HL-60 (cell line): Measurements from ENCODE around the gene SHLD1.
A peak's percentile ranks its signal among the peaks of the same experiment; 100 is the strongest.

Experiments used
- DNase-seq, 2 experiments: peaks; one replicate each; pipeline ENCODE4 v3.0.0-alpha.2; 2010 to 2020; ENCODE audit warnings: low read depth in 1 of 2, low spot score in 1 of 2
- H3K27ac ChIP-seq: fragments of 250-450 bp; sonication (Bioruptor Pico); replicated peaks from 2 replicates; pipeline ENCODE4 v1.5.1; 2020; ENCODE audit warnings: mild to moderate bottlenecking, moderate library complexity
- H3K27me3 ChIP-seq: fragments of 250-450 bp; sonication (Bioruptor Pico); 2 replicates; pipeline ENCODE4 v1.5.1; 2021; ENCODE audit warnings: mild to moderate bottlenecking, moderate library complexity; ENCODE audit not compliant: insufficient read depth, poor library complexity, severe bottlenecking
- H3K4me3 ChIP-seq: replicated peaks from 2 replicates; pipeline ENCODE4 v1.5.1; 2011; ENCODE audit warnings: mild to moderate bottlenecking, control low read depth, low read length; ENCODE audit not compliant: insufficient read depth
- GABPA ChIP-seq: IDR thresholded peaks from 2 replicates; pipeline ENCODE4 v1.6.1; 2012; ENCODE audit warnings: low read depth
- POLR2AphosphoS5 ChIP-seq: IDR thresholded peaks from 2 replicates; pipeline ENCODE4 v1.6.1; 2012; ENCODE audit warnings: low read depth
- REST ChIP-seq: IDR thresholded peaks from 2 replicates; pipeline ENCODE4 v1.6.1; 2012; ENCODE audit warnings: low read depth; ENCODE audit not compliant: insufficient replicate concordance
- SPI1 ChIP-seq: IDR thresholded peaks from 2 replicates; pipeline ENCODE4 v1.6.1; 2012; ENCODE audit warnings: low read depth, mild to moderate bottlenecking, borderline replicate concordance
- TF ChIP-seq, protein P1 (sequence below): IDR thresholded peaks from one replicate; pipeline ENCODE4 v1.5.1; 2011; ENCODE audit warnings: low read length, control low read depth, inconsistent platforms; ENCODE audit not compliant: insufficient read depth

Gene SHLD1

GRCh38 chr20:5831539-5832237 is 81.5 kb downstream of the SHLD1 start:
- DNase-seq: no peak
- no peak for TF ChIP-seq POLR2AphosphoS5
- TF ChIP-seq REST: no peak
- no peak overlapping the region for H3K4me3 ChIP-seq
- H3K27ac ChIP-seq: no peak overlapping the region
- no peaks in the 10 kb centered on the region for H3K27me3 ChIP-seq

DNA sequence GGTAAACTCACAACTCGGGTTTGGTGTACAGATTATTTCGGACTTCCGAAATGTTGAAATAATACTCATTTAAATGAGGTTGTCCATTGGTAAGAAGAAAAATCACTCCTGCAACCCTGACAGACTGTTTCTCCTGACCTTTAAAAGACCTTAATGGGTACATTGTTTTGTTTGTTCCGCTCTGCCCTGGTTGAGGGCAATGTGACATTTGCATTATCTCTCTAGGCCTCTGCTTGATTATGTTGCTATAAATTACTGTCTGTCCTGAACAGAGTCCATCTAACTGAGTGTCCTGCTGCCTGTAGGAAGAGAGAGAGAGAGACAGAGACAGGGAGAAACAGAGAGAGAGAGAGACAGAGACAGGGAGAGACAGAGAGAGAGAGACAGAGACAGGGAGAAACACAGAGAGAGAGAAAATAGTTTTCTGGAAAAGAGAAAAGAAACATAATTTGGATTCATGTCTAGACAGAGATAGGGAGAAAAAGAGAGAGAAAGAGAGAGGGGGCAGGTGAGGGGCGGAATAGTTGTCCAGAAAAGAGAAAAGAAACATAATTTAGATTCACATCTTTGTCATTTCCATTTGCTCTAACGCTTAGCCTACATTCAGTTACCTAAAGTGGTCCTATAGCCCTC is 83.2 kb downstream of the SHLD1 start:
- no peak for TF ChIP-seq POLR2AphosphoS5
- TF ChIP-seq GABPA: no peak
- no peak for TF ChIP-seq SPI1
- TF ChIP-seq, protein P1, sequence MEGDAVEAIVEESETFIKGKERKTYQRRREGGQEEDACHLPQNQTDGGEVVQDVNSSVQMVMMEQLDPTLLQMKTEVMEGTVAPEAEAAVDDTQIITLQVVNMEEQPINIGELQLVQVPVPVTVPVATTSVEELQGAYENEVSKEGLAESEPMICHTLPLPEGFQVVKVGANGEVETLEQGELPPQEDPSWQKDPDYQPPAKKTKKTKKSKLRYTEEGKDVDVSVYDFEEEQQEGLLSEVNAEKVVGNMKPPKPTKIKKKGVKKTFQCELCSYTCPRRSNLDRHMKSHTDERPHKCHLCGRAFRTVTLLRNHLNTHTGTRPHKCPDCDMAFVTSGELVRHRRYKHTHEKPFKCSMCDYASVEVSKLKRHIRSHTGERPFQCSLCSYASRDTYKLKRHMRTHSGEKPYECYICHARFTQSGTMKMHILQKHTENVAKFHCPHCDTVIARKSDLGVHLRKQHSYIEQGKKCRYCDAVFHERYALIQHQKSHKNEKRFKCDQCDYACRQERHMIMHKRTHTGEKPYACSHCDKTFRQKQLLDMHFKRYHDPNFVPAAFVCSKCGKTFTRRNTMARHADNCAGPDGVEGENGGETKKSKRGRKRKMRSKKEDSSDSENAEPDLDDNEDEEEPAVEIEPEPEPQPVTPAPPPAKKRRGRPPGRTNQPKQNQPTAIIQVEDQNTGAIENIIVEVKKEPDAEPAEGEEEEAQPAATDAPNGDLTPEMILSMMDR: no peak
- TF ChIP-seq REST: no peak
- no peaks in the 10 kb centered on the region for H3K27me3 ChIP-seq
- no peak overlapping the region for H3K4me3 ChIP-seq
- H3K27ac ChIP-seq: no peak overlapping the region
- no peak for DNase-seq

- Histone ChIP-seq H3K4me3 (no peak overlapping the region), H3K27ac (peak overlapping the region; percentile 19), H3K27me3 (no peaks in the 10 kb centered on the region)
- peak in 1 of 2 experiments; percentile 57 for DNase-seq
- TF ChIP-seq GABPA (no peak), SPI1 (no peak), POLR2AphosphoS5 (no peak), REST (no peak)
- TF ChIP-seq, protein P1: no peak
Measured at GRCh38 chr20:5834436-5835005, 84.3 kb downstream of the SHLD1 start.
